HG03571 (cell line): ENCODE results near the gene TTLL7.
A peak's percentile ranks its signal among the peaks of the same experiment; 100 is the strongest.
"Not testable (repeated sequence)": the region's sequence is repeated elsewhere in the genome, so short reads cannot be mapped to it uniquely, and the experiment has no call there.

Experiments used
- ATAC-seq: cut with Tn5 transposase; IDR thresholded peaks from one replicate; pipeline ENCODE4 v1.9.1; 2021; ENCODE audit not compliant: unreplicated experiment

The TTLL7 gene

DNA sequence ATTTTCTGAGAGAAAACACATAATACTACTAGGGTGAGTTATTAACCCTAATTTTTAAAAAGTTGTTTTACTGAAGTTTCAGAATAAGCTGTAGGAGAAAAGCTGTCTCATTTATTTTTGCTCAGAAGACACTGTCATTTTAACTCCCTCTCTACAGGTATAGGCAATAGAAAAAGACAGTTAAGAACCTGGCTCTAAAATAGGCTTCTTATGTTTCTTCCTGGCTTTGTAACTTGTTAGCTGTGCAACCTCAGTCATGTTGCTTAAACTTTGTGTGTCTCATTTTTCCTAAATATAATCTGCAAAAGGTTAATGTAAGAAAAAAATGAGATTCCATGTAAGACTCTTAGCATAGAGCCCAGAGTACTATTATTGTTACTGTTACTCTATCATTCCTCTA is 64.4 kb downstream of the TTLL7 start:
- ATAC-seq = no peak

- no peak for ATAC-seq
These were observed 66.2 kb downstream of the TTLL7 start for GRCh38 chr1:83932693-83933092.

DNA sequence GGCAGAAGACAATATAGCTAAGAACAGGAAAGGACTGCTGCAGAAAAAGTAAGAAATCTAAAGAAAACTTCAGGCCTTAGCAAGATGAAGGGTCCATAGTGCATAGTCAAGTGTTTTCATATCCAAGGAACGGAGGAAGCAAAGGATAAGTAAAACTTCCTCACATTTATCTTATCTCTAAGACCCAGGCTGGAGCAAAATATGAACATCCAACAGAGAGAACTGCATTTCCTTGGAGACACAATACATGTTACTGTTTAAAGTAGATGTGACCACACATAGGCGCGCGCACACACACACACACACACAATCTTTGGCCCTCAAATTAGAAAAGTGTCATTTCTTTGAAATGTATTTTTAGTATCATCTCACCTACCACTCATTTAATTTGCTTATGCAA is 66.7 kb downstream of the TTLL7 start:
- no peak for ATAC-seq

- ATAC-seq = peak; percentile 76
These were observed 67.2 kb downstream of the TTLL7 start for GRCh38 chr1:83931658-83932253.

GRCh38 chr1:83929184-83929583 is 69.7 kb downstream of the TTLL7 start:
- ATAC-seq = no peak

DNA sequence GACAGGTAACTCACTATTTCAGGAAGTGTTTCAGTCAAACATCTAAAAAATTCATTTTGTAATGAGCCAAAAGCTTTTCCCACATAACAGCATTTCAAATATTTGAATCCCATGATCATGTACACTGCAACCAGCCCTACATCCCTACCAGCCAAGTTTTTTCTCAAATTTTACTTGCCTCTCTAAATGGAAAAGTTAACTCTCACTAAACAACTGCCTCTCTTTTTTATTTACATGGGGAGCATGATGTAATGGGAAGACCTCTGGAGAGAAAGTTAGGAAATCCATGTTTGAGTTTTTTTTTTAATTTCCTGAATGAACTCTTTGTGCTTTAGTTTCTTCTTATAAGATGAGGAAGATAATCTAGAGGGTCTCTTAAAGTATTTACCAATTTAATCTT is 70.5 kb downstream of the TTLL7 start:
- no peak for ATAC-seq

GRCh38 chr1:83927701-83928100 is 71.2 kb downstream of the TTLL7 start:
- ATAC-seq = no peak

DNA sequence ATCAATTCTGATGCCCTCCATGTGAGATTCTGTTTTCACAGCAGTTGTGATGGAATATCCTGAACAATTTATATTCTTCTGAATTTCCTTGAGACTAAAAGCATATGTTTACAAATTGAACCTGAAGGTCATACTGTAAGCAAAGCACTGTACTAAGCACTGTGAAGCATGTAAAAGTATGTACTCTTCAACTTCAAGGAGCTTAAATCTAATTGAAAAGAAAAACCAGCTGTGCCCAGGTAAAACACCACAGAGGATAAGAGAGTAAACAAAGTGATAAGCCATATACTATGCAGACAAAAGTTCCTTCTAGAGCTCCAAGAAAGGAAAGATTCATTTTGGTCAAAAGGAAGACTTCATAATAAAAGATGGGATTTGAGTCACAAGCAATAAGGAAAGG is 71.9 kb downstream of the TTLL7 start:
- ATAC-seq = no peak

DNA sequence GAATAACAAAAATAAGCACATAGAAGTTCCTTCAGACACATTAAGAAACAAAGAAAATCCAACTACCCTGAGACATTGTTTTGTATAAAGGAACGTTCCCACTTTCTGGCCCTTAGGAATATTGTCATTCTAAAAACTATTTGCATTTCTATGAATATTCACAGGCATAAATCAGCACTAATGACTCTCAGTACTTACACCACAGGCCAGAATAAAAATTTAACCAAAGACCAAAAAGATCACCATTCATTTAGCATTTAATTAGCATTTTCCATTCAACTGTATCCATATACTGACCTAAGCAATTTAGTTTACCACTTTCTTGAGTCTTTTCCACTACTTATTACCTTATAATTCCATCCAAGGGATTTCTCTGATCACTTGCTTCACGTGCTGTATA is 75.4 kb downstream of the TTLL7 start:
- no peak for ATAC-seq

GRCh38 chr1:83922431-83922830 is 76.5 kb downstream of the TTLL7 start:
- ATAC-seq = no peak

DNA sequence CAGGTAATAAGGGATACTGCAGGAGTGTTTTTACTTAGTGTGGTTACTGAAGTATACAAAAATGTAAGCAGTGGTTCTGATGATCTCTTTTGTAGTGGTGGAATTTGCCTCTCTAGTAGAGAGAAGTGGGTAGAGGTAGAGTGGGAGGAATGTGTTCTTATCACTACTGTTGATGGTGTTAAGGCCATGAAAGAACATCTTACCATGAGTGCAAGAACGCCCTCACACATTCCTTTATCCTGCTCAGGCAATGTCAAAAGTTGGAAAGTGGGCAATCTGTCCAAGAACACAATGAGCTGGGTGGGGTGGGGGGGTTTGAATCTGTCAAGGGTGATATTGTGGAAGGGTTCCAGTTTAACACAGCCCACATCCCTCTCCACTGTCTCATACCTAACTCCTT is 78.6 kb downstream of the TTLL7 start:
- ATAC-seq = no peak

DNA sequence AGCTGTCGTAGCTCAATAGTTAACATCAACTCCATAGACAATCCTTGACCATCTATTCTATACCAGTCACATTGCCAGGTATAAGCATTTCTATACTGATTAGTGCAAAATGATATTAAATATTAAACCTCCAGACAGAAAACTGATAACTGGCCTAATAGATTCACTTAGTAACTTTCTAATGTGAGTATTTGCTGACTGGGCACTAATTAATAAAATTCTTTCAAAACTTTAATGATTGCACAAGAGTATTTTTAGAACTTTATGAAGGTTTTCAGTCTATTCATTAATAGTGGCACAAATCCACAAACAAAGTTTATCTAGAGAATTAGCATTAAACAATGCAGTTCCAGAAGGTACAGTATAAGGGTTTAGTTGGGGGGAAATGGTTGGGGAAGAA is 79.1 kb downstream of the TTLL7 start:
- no peak for ATAC-seq

- no peak for ATAC-seq
These were observed 80.1 kb downstream of the TTLL7 start for GRCh38 chr1:83918688-83919285.

- no peak for ATAC-seq
These were observed 81.0 kb downstream of the TTLL7 start for GRCh38 chr1:83917959-83918358.

- ATAC-seq = not testable (repeated sequence)
These were observed 82.8 kb downstream of the TTLL7 start for GRCh38 chr1:83916094-83916493.

DNA sequence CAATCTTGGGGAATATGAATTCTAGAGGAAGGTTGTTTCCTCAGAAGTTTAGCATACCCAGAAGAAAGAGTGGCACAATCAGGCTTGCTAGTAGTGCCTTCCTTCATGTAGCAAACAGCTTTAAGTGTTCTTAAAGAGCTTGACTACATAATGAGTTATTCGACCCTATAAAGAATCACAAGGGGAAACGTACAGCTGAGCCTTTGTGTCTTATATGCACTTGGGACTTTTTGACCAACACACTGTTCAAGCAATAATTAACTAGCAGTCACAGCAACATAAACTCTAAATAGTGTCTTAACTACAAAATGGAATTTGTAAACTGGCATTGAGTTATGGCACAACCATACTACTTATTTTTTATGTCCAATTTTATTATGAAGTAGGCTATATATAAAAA is 86.1 kb downstream of the TTLL7 start:
- ATAC-seq = no peak

GRCh38 chr1:83910461-83910860 is 88.5 kb downstream of the TTLL7 start:
- ATAC-seq = no peak

GRCh38 chr1:83909687-83910086 is 89.2 kb downstream of the TTLL7 start:
- no peak for ATAC-seq

- no peak for ATAC-seq
These were observed 93.5 kb downstream of the TTLL7 start for GRCh38 chr1:83905315-83905907.

GRCh38 chr1:83901547-83902155 is 97.3 kb downstream of the TTLL7 start:
- no peak for ATAC-seq

- ATAC-seq = no peak
These were observed 98.4 kb downstream of the TTLL7 start for GRCh38 chr1:83900524-83900923.

DNA sequence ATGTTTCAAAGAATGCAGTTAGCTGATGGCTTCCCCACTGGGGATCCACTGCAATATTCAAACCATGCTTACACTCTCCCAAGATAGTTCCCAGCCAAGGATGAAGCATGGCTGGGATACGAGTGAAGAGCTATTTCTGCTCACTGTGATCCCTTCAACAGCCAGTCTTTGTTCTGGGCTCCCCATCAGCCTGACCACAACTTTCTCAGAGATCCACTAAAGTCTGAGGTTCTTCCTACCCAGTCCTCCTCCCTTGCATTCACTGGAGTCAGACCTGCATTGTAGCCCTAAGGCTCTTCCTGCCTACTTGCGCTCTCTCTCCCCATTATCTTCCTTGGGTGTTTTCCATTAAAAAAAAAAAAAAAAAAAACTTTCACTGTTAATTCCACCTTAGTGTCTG is 101.4 kb downstream of the TTLL7 start:
- no peak for ATAC-seq
